Activated naive CD4-positive, alpha-beta T cell treated with Interleukin-2 at 50 U/mL for 16 hours (primary cell): ENCODE results near the gene AMPD3.
A peak's percentile ranks its signal among the peaks of the same experiment; 100 is the strongest.
"Not testable (repeated sequence)": the region's sequence is repeated elsewhere in the genome, so short reads cannot be mapped to it uniquely, and the experiment has no call there.

Experiments
- DNase-seq: peaks from one replicate; pipeline ENCODE4 v3.0.0-alpha.2; 2020

Gene AMPD3

DNA sequence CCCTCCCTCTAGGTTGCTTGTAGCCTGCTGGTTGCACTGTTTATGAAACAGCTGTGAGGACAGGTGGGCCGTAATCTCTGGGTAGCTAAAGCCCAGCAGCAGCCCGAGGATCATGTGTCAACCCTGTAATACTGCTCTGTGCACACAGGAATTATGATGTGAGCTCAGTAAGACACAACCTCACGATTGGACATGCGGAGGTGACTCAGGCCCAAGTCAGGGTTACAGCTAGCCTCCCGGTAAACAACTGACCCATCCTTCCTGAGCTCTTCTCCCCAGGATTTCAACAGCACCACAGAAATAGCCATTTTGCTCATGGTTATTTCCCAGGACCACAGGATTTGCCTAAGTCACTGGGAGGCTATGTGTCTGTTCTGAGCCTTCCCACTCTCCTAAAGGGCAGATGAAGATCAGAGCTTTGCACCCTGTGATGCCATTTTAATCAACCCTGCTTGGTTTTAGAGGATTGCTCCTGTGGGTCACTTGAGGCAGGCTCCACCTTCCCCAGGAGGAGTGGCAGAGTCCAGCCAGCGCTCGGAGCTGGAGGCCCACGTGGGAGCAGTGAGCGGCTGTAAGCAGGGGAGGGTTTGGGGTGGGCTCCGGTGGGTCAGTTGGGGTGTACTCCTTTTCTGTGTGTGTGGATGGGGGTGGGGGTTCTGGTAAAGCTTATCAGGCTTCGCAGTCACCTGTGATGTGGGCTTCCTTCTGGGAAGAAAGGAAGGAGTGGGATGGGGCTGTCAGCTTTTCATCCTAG, at the start of gene AMPD3:
Gene AMPD3 (plus strand): TSS at position 387 of the 754 bp plus-strand sequence. CDS start 6,256 bp downstream, outside the sequence.
- DNase-seq = peak; percentile 34

GRCh38 chr11:10405865-10406592, 49.0 kb upstream of the AMPD3 start:
- peak; percentile 53 for DNase-seq

DNA sequence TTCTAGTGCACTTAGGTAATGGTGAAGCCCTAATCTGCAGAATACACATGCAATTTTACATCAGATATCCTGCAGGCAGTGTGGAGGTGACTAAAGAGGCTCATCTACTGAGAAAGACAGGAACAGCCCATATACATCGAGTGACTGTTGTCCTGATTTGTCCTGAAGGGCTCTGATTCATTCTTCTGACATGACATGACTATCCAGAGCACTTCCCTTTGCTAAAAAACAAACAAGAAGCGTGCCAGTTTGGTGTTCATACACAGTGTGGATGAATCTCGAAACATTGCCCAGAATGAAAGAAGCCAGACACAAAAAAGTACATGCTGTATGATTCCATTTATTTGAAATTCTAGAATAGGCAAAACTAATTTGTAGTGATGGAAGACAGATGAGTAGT, 48.0 kb upstream of the AMPD3 start:
- DNase-seq = no peak

GRCh38 chr11:10407749-10408685, 47.0 kb upstream of the AMPD3 start:
- no peak for DNase-seq

DNA sequence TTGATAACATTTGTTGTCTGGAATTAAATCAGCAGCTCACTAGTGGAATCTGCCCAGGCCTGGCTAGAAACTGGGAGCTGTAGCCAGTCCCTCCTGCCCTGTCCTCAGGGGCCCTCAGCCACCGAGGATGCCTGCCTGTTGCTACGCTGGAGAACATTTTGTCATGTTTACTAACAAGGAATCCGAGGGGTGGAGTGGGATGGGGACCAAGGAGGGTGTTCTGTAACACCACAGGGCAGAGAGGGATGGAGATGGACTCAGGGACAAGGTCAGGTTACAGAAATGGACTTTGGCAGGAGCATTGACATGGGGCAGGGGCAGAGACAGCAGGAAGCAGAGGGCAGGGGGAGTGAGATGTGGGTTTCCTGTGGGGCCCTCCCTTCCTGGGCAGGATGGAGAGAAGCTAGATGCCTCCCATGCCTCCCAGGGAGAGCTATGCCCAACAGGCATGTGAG, 45.8 kb upstream of the AMPD3 start:
- no peak for DNase-seq

- DNase-seq = no peak
Observed at GRCh38 chr11:10410106-10410843, 44.8 kb upstream of the AMPD3 start.

DNA sequence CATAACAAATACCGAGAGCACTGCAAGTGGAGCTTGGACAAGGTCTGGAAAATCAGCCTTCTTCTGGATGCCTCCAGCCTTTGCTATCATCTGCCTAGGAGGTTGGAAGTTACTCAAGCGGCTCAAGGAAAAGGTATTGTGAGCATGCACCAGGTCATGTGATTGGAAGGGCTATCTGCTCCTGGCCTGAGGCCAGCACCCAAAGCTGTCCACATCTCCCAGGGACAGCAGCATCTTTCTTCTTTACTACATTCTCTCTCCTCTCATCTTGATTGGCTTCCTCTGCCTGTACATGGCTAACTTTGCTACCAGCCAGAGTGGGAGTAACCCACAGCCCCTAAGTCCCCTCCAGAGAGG, 44.2 kb upstream of the AMPD3 start:
- DNase-seq = no peak

- no peak for DNase-seq
Observed at GRCh38 chr11:10412266-10412665, 42.8 kb upstream of the AMPD3 start.

DNA sequence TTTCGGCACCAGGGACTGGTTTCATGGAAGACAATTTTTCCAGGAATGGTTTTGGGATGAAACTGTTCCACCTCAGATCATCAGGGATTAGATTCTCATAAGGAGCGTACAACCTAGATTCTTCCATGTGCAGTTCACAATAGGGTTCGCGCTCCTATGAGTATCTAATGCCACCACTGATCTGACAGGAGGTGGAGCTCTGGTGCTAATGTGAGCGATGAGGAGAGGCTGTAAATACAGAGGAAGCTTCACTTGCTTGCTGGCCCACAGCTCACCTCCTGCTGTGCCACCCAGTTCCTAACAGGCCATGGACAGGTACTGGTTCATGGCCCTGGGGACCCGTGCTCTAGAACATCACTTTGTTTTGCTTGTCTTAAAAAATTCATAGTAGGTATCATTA, 41.8 kb upstream of the AMPD3 start:
- peak; percentile 21 for DNase-seq

DNA sequence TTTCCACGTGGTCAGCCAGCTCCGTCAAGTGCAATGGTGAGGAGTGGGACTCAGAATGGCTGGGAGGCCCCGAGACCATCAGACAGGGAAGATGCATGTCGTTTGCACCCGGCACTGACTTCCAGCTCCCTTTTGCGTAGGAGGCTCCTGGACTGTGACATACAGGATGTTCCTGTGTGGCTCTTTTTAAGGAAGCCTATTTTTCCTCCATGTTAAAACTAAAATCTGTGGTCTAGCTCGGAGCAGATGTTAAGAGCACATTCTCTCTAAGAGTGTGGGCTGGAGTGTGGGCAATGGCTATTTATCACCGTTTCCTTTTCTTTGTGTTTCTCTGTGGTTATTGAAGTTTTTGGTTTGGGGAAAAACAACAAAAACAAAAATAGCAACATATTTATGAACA, 40.9 kb upstream of the AMPD3 start:
- no peak for DNase-seq

- no peak for DNase-seq
Observed at GRCh38 chr11:10414659-10415058, 40.4 kb upstream of the AMPD3 start.

DNA sequence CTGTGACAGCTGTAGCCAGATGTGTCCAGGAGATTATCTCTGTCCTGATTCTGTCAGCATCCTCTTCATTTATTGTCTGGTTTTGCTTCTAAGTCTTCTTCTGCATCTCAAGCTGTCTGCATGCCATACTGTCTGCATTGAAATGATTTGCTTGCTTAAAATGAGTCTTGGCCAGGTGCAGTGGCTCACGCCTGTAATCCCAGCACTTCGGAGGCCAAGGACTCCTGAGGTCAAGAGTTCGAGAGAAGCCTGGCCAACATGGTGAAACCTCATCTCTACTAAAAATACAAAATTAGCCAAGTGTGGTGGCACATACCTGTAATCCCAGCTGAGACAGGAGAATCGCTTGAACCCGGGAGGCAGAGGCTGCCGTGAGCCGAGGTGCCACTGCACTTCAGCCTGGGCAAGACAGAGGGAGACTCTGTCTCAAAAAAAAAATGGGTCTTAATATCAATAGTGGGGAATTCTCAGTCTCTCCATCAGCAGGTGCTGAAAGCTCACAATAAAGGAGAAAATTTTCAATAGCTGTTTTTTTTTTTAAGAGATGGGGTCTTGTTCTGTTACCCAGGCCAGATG, 39.2 kb upstream of the AMPD3 start:
- no peak for DNase-seq

DNA sequence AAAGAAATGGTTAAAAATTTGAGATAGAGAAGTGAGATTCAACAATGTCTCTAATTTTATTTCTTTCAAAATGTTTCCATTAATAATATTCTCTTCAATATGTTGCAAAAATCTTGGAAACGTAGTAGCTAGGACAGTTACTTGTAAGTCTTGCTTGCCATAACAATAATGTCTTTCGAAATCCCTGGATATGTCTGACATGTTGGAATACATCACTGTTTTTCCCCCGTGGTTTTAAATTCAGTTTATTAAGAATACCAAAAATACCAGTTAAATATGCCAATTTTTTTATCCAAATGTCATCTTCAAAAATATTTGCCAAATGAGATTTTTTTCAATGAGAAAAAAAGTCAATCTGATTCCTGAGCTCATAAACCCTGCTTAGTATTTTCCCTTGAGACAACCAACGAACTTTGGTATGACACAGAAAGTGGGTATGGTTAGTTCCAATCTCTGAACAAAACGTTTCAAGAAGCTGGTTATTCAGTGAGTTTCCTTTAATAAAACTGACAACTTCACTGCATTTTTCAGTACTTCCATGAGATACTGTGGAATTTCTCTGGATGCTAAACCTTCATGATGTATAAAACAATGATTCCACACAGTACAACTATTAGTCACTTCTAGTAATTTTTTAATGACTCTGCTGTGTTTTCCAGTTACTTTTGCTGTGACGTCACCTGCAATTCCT, 36.7 kb upstream of the AMPD3 start:
- no peak for DNase-seq

DNA sequence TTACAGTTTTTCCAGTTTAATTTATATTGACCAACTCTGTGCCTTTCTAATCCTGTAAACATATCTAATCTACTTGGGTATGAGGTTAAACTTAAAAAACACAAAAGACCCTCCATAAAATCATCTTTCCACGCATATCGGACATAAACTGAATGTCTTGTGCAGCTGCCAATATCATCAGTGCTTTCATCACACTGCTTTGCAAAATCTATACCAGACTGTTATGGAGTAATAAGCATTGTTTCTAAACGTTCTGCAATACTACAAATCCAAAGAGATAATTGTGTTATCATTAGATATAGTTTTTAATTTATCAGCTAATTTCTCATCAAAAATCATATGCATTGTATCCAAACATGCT, 36.1 kb upstream of the AMPD3 start:
- DNase-seq = no peak

GRCh38 chr11:10426475-10426874, 28.6 kb upstream of the AMPD3 start:
- DNase-seq = no peak

GRCh38 chr11:10428453-10428852, 26.6 kb upstream of the AMPD3 start:
- no peak for DNase-seq

DNA sequence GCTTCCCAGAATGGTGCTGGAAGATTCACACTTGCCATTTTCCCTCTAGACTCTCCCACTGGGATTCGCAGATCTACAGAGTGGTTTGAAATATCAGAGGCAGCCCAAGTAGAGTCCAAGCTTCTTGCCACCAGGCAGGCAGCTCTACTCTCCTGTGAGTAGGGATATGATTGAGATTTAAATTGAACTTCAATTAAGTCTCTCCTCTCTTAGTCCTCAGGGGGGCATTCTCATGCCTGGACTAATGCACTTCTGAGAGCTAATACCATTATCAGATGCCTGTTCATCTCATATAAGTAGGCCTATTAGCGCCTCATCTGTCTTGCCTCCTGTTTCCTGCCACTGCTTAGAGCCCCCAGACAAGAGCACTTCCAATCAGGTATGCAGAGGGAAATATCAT, 25.5 kb upstream of the AMPD3 start:
- DNase-seq = no peak

DNA sequence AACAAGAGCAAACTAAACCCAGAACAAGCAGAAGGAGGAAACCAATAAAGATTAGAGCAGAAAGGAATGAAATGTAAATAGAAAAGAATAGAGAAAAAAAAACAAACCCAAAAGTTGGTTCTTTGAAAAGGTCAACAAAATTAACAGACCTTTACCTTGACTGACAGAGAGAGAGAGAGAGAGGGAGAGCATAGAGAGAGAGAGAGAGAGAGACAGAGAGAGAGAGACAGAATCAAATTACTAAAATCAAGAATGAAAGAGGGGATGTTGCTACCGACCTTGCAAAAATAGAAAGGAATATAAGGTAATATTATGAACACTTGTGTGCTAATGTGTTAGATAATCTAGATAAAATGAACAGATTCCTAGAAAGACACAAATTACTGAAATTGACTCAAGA, 22.6 kb upstream of the AMPD3 start:
- DNase-seq = no peak

DNA sequence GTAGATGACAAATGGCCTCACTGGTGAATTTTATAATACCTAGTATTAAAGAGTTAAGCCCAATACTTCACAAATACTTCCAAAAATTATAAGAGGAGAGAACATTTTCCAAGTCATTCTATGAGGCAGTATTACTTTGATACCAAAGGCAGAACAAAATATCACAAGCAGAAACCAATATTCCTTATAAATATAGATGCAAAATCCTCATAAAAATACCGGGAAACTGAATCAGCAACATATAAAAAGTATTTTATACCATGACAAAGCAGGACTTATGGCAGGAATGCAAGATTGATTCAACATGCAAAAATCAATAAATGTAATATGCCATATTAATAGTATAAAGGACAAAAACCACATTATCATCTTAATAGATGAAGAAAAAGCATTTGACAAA, 22.1 kb upstream of the AMPD3 start:
- no peak for DNase-seq

DNA sequence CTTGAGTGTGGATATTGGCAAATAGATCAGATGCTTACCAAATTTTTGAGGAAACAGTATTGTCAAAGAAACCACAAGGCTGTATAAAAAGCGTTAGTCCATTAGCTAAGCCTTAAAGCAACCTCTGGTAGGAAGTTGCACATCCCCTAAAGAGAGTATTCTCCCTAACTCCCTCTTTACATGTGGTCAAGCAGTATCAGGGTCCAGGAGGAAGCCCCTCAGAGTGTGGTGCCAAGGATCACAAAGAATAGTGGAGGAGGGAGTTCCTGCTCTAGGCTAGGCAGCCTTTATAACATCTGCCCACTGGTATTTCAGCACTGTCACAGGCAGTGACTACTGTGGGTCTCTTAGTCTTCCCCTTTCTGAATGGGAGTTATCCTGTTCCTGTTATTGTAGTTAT, 18.8 kb upstream of the AMPD3 start:
- no peak for DNase-seq

- DNase-seq = not testable (repeated sequence)
Observed at GRCh38 chr11:10436683-10437082, 18.4 kb upstream of the AMPD3 start.

- no peak for DNase-seq
Observed at GRCh38 chr11:10438458-10438857, 16.6 kb upstream of the AMPD3 start.
